Keratinocyte (primary cell): ENCODE results near the gene MPZL1. TPM values are rescaled to one million over a fixed set of nuclear protein-coding genes. Genes with fewer than 3 reads are reported as not detected.

Source experiments
- DNase-seq: peaks from one replicate; pipeline ENCODE4 v3.0.0-alpha.2; 2011; ENCODE audit warnings: low read depth, missing footprints, low spot score
- FAIRE-seq: peaks from 2 replicates; lab custom pipeline; 2011; peaks lifted over from hg19 to GRCh38; lab: Jason Lieb, UNC
- H2AFZ ChIP-seq: 2 replicates; pipeline ENCODE4 v1.6.0; 2012; ENCODE audit warnings: low read length, control low read depth, inconsistent platforms; ENCODE audit not compliant: control insufficient read depth
- H3K27ac ChIP-seq: 2 replicates; pipeline ENCODE4 v1.5.1; 2011; ENCODE audit warnings: low read length; ENCODE audit not compliant: control insufficient read depth, insufficient read depth
- H3K27me3 ChIP-seq: 3 replicates; pipeline ENCODE4 v1.6.0; 2011; ENCODE audit warnings: low read length; ENCODE audit not compliant: control insufficient read depth, insufficient read depth; ENCODE audit errors: extremely low read depth
- H3K36me3 ChIP-seq, 2 experiments: 2 replicates in 1 of 2; 3 replicates in 1 of 2; pipeline ENCODE4 v1.5.1; 2011; ENCODE audit warnings: low read length in 2 of 2, mild to moderate bottlenecking in 1 of 2; ENCODE audit not compliant: control insufficient read depth in 2 of 2, insufficient read depth in 2 of 2; ENCODE audit errors: extremely low read depth in 1 of 2
- H3K4me1 ChIP-seq: 3 replicates; pipeline ENCODE4 v1.5.1; 2011; ENCODE audit warnings: low read length; ENCODE audit not compliant: control insufficient read depth, insufficient read depth; ENCODE audit errors: extremely low read depth
- H3K4me2 ChIP-seq: 3 replicates; pipeline ENCODE4 v1.6.0; 2011; ENCODE audit warnings: low read depth, low read length; ENCODE audit not compliant: control insufficient read depth, insufficient read depth; ENCODE audit errors: extremely low read depth
- H3K4me3 ChIP-seq, 3 experiments: fragments of 200-600 bp in 1 of 3; sonication (generic) in 1 of 3; 2 replicates in 2 of 3; 3 replicates in 1 of 3; pipeline ENCODE4 v1.5.1; 2011 to 2016; ENCODE audit warnings: low read length in 3 of 3, mild to moderate bottlenecking in 3 of 3, control low read depth in 2 of 3, inconsistent platforms in 1 of 3, low read depth in 1 of 3, mixed read lengths in 1 of 3, mixed run types in 1 of 3, moderate library complexity in 1 of 3; ENCODE audit not compliant: control insufficient read depth in 2 of 3, insufficient read depth in 2 of 3; ENCODE audit errors: extremely low read depth in 1 of 3
- H3K79me2 ChIP-seq: 2 replicates; pipeline ENCODE4 v1.6.0; 2012; ENCODE audit warnings: low read length; ENCODE audit not compliant: control insufficient read depth, insufficient read depth
- H3K9ac ChIP-seq: 3 replicates; pipeline ENCODE4 v1.6.0; 2011; ENCODE audit warnings: low read length; ENCODE audit not compliant: control insufficient read depth, insufficient read depth; ENCODE audit errors: extremely low read depth
- H3K9me1 ChIP-seq: 3 replicates; pipeline ENCODE4 v1.6.0; 2011; ENCODE audit warnings: low read length; ENCODE audit not compliant: control insufficient read depth, insufficient read depth; ENCODE audit errors: extremely low read depth
- H3K9me3 ChIP-seq: 2 replicates; pipeline ENCODE4 v1.5.1; 2012; ENCODE audit warnings: low read depth, low read length; ENCODE audit not compliant: control insufficient read depth
- H4K20me1 ChIP-seq: 3 replicates; pipeline ENCODE4 v1.6.0; 2011; ENCODE audit warnings: low read length; ENCODE audit not compliant: control insufficient read depth, insufficient read depth; ENCODE audit errors: extremely low read depth
- EZH2 ChIP-seq: IDR thresholded peaks from one replicate; pipeline ENCODE4 v1.6.1; 2012; ENCODE audit warnings: inconsistent platforms, mild to moderate bottlenecking, low read length, moderate library complexity
- dilution Hi-C: fragments of 300-500 bp; cut with MboI; formaldehyde crosslinking; loops from one replicate; pipeline ENCODE4 v1.7.0; 2020; ENCODE audit warnings: low sequenced_read_pairs; ENCODE audit not compliant: extremely low pct_ligation_motif_present
- polyA plus RNA-seq, 5 experiments: library from polyadenylated mRNA; depleted of rRNA in 3 of 5; stranded (reverse) in 3 of 5; stranded (forward) in 1 of 5; unstranded in 1 of 5; fragments of >200 nt; gene quantifications; 1 replicate in 1 of 5; 2 replicates in 3 of 5; 3 replicates in 1 of 5; pipeline versions ENCODE4 v1.2.1 to v1.2.3, GENCODE V29; 2011 to 2012; ENCODE audit warnings: missing spikeins in 2 of 5, low read depth in 1 of 5, low replicate concordance in 1 of 5
- TF ChIP-seq, protein P1 (sequence below), 3 experiments: IDR thresholded peaks in 1 of 3; conservative IDR thresholded peaks in 1 of 3; optimal IDR thresholded peaks in 1 of 3; 2 replicates in 2 of 3; 3 replicates in 1 of 3; pipeline versions ENCODE3 to v1.5.1; 2011; ENCODE audit warnings: low read length in 3 of 3, mild to moderate bottlenecking in 3 of 3, moderate library complexity in 2 of 3, control low read depth in 1 of 3, inconsistent platforms in 1 of 3; ENCODE audit not compliant: insufficient read depth in 2 of 3; ENCODE audit errors: extremely low read depth in 1 of 3

MPZL1 gene
- polyA plus RNA-seq, 1 donor (not counting 4 experiments of a cell fraction or from before 2014, with no cell fraction given), result 195 TPM

DNA sequence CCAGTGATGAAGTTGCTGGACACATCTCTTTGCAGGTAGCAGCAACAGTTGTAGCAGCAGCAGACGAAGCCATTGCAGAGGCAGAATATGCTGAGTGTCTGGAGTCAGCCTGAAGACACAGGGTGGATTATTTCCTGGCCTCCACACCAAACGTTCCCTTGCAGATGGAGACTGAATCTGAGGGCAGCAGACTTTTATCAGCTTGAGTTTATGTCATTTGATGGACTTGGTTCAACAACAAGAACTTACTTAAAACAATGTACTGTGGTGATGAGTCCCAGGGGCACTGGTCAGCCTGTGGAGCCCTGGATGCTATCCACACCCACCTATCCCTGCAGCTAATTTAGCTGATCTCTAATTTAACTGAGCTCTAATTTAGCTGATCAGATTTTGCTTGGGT lies 17.1 kb upstream of the MPZL1 start:
- Histone ChIP-seq H2AFZ (no peak overlapping the region), H3K4me1 (peaks cover 5% of the 10 kb centered on the region), H3K4me2 (no peak overlapping the region), H3K27ac (no peak overlapping the region), H3K4me3 (no peak overlapping the region), H3K36me3 (no peaks in the 10 kb centered on the region), H3K9ac (no peak overlapping the region), H4K20me1 (no peaks in the 10 kb centered on the region), H3K9me3 (no peaks in the 10 kb centered on the region), H3K79me2 (no peaks in the 10 kb centered on the region), H3K27me3 (peaks cover 10% of the 10 kb centered on the region), H3K9me1 (no peaks in the 10 kb centered on the region)
- dilution Hi-C loops, result no loop called here
- TF ChIP-seq, protein P1, sequence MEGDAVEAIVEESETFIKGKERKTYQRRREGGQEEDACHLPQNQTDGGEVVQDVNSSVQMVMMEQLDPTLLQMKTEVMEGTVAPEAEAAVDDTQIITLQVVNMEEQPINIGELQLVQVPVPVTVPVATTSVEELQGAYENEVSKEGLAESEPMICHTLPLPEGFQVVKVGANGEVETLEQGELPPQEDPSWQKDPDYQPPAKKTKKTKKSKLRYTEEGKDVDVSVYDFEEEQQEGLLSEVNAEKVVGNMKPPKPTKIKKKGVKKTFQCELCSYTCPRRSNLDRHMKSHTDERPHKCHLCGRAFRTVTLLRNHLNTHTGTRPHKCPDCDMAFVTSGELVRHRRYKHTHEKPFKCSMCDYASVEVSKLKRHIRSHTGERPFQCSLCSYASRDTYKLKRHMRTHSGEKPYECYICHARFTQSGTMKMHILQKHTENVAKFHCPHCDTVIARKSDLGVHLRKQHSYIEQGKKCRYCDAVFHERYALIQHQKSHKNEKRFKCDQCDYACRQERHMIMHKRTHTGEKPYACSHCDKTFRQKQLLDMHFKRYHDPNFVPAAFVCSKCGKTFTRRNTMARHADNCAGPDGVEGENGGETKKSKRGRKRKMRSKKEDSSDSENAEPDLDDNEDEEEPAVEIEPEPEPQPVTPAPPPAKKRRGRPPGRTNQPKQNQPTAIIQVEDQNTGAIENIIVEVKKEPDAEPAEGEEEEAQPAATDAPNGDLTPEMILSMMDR (optimal IDR thresholded peaks at IDR 0.05 in 1 of 3, IDR thresholded peaks at IDR 0.05 in 1 of 3, conservative IDR thresholded peaks at IDR 0.05 in 1 of 3; ENCODE audit: extremely low read depth in 1 of 3, insufficient read depth in 2 of 3, low read length in 3 of 3), result no peak
- TF ChIP-seq EZH2, result no peak
- DNase-seq (no peak), FAIRE-seq (no peak)

DNA sequence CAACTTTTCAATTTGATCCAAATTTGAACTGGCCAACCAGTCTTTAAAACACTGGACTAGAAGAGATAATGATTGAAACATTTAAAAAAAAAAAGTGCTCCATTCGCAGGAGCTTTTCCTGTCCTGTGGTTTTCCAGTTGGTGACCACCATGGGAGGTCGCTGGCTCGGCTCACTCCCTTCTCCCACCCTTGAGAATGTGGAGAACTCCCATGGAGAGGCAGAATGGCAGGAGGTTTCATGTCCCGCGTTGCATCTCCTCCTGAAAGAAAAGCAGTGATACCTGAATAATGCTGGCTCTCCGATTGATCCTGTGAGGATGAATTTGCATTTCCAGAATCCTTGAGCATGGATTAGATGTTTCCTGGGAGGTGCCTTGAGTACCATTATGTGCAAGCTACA lies 16.5 kb upstream of the MPZL1 start:
- H3K27me3 ChIP-seq, result peaks cover 10% of the 10 kb centered on the region
- no peaks in the 10 kb centered on the region for H3K79me2 ChIP-seq
- no peak overlapping the region for H2AFZ ChIP-seq
- H3K27ac ChIP-seq, result no peak overlapping the region
- TF ChIP-seq, protein P1 (optimal IDR thresholded peaks at IDR 0.05 in 1 of 3, IDR thresholded peaks at IDR 0.05 in 1 of 3, conservative IDR thresholded peaks at IDR 0.05 in 1 of 3; ENCODE audit: extremely low read depth in 1 of 3, insufficient read depth in 2 of 3, low read length in 3 of 3), result no peak
- no peak for DNase-seq
- H3K4me1 ChIP-seq, result peaks cover 5% of the 10 kb centered on the region
- no peaks in the 10 kb centered on the region for H4K20me1 ChIP-seq
- dilution Hi-C loops, result no loop called here
- no peak overlapping the region for H3K4me2 ChIP-seq
- no peaks in the 10 kb centered on the region for H3K9me3 ChIP-seq
- no peak overlapping the region for H3K9ac ChIP-seq
- H3K36me3 ChIP-seq, result no peaks in the 10 kb centered on the region
- no peaks in the 10 kb centered on the region for H3K9me1 ChIP-seq
- H3K4me3 ChIP-seq, result no peak overlapping the region
- no peak for FAIRE-seq
